H1 (cell line): ENCODE results near the gene PHKG2. TPM values are rescaled to one million over a fixed set of nuclear protein-coding genes. Genes with fewer than 3 reads are reported as not detected.
A peak's percentile ranks its signal among the peaks of the same experiment; 100 is the strongest.

ENCODE experiments used
- CTCF ChIA-PET: fragments of 300-600 bp; sonication (Branson Sonifier 250); formaldehyde crosslinking; loops from one replicate; lab custom pipeline; 2021; ENCODE audit not compliant: partially characterized antibody; lab: Charles Lee
- POLR2A ChIA-PET: fragments of 300-600 bp; sonication (Branson Sonifier 250); formaldehyde crosslinking; loops from one replicate; lab custom pipeline; 2021; ENCODE audit warnings: inconsistent platforms; ENCODE audit not compliant: partially characterized antibody; lab: Charles Lee
- DNase-seq, 2 experiments: peaks; one replicate each; pipeline versions ENCODE4 v3.0.0 to v3.0.0-alpha.2; 2010 to 2022; ENCODE audit warnings: low spot score in 2 of 2, low read depth in 1 of 2, mixed read lengths in 1 of 2
- FAIRE-seq: peaks from 2 replicates; lab custom pipeline; 2011; peaks lifted over from hg19 to GRCh38; lab: Jason Lieb, UNC
- H2AFZ ChIP-seq: 2 replicates; pipeline ENCODE4 v1.8.1; 2012; ENCODE audit warnings: low read length, inconsistent platforms
- H2AK5ac ChIP-seq: 2 replicates; pipeline ENCODE4 v1.6.1; 2013; ENCODE audit warnings: low read depth, low read length
- H2BK120ac ChIP-seq: replicated peaks from 2 replicates; pipeline ENCODE3; 2013; ENCODE audit warnings: low read depth, low read length, inconsistent platforms
- H2BK12ac ChIP-seq: 2 replicates; pipeline ENCODE4 v1.6.1; 2013; ENCODE audit warnings: low read depth, low read length
- H2BK15ac ChIP-seq: 2 replicates; pipeline ENCODE4 v1.6.1; 2013; ENCODE audit warnings: low read length
- H2BK20ac ChIP-seq: 2 replicates; pipeline ENCODE4 v1.6.1; 2013; ENCODE audit warnings: low read length
- H2BK5ac ChIP-seq: 2 replicates; pipeline ENCODE4 v1.6.1; 2013; ENCODE audit warnings: low read depth, low read length
- H3K14ac ChIP-seq: 2 replicates; pipeline ENCODE4 v1.6.1; 2013; ENCODE audit warnings: inconsistent platforms; ENCODE audit not compliant: insufficient read length
- H3K18ac ChIP-seq: 2 replicates; pipeline ENCODE4 v1.6.1; 2013; ENCODE audit warnings: low read length; ENCODE audit errors: extremely low read depth
- H3K23ac ChIP-seq: 2 replicates; pipeline ENCODE4 v1.6.1; 2013; ENCODE audit warnings: inconsistent platforms; ENCODE audit not compliant: insufficient read length
- H3K23me2 ChIP-seq: 2 replicates; pipeline ENCODE4 v1.6.1; 2013; ENCODE audit warnings: low read depth, low read length
- H3K27ac ChIP-seq: 2 replicates; pipeline ENCODE4 v1.6.1; 2011; ENCODE audit warnings: low read depth, low read length, inconsistent platforms
- H3K27me3 ChIP-seq, 4 experiments: replicated peaks in 1 of 4; 1 replicate in 1 of 4; 2 replicates in 3 of 4; pipeline versions ENCODE4 v1.6.1 to v1.8.1; 2011 to 2013; ENCODE audit warnings: low read length in 3 of 4, mild to moderate bottlenecking in 3 of 4, inconsistent platforms in 2 of 4, mixed read lengths in 2 of 4, moderate library complexity in 1 of 4; ENCODE audit not compliant: control insufficient read depth in 3 of 4, insufficient read depth in 3 of 4; ENCODE audit errors: extremely low read depth in 1 of 4
- H3K36me3 ChIP-seq, 4 experiments: 2 replicates each; pipeline versions ENCODE4 v1.6.1 to v1.8.1; 2011 to 2013; ENCODE audit warnings: mild to moderate bottlenecking in 4 of 4, low read length in 3 of 4, moderate library complexity in 2 of 4, control low read depth in 1 of 4, inconsistent platforms in 1 of 4; ENCODE audit not compliant: insufficient read depth in 4 of 4, control insufficient read depth in 2 of 4
- H3K4ac ChIP-seq: replicated peaks from 2 replicates; pipeline ENCODE3; 2013; ENCODE audit warnings: low read length, low read depth, mixed read lengths, inconsistent platforms; ENCODE audit not compliant: insufficient read length
- H3K4me1 ChIP-seq, 4 experiments: replicated peaks in 1 of 4; 1 replicate in 1 of 4; 2 replicates in 3 of 4; pipeline versions ENCODE4 v1.6.1 to v1.8.1; 2011 to 2013; ENCODE audit warnings: low read length in 3 of 4, inconsistent platforms in 2 of 4, mixed read lengths in 1 of 4; ENCODE audit not compliant: insufficient read depth in 4 of 4, control insufficient read depth in 3 of 4
- H3K4me2 ChIP-seq, 2 experiments: 2 replicates each; pipeline versions ENCODE4 v1.6.1 to v1.8.1; 2011 to 2013; ENCODE audit warnings: low read depth in 2 of 2, low read length in 2 of 2, control low read depth in 1 of 2, inconsistent platforms in 1 of 2, mild to moderate bottlenecking in 1 of 2; ENCODE audit not compliant: insufficient read depth in 1 of 2
- H3K4me3 ChIP-seq, 4 experiments: fragments of 200-600, 300-600 bp in 1 of 4; sonication (generic), shearing (Covaris generic), sonication (Bioruptor Twin) in 1 of 4; 2 replicates each; pipeline versions ENCODE4 v1.5.1 to v1.8.1; 2011 to 2016; ENCODE audit warnings: low read length in 4 of 4, low read depth in 3 of 4, control low read depth in 2 of 4, inconsistent platforms in 2 of 4, mild to moderate bottlenecking in 2 of 4, mixed read lengths in 1 of 4, moderate library complexity in 1 of 4; ENCODE audit not compliant: insufficient read depth in 2 of 4; ENCODE audit errors: extremely low read depth in 1 of 4
- H3K56ac ChIP-seq: replicated peaks from 2 replicates; pipeline ENCODE3; 2013; ENCODE audit warnings: low read depth, mild to moderate bottlenecking, mixed read lengths, low read length, inconsistent platforms; ENCODE audit not compliant: insufficient read length
- H3K79me1 ChIP-seq: 2 replicates; pipeline ENCODE4 v1.6.1; 2013; ENCODE audit warnings: low read depth, low read length, control low read depth
- H3K79me2 ChIP-seq, 2 experiments: 2 replicates each; pipeline versions ENCODE4 v1.6.1 to v1.8.1; 2012 to 2013; ENCODE audit warnings: low read length in 2 of 2, mild to moderate bottlenecking in 2 of 2, inconsistent platforms in 1 of 2; ENCODE audit not compliant: insufficient read depth in 2 of 2, control insufficient read depth in 1 of 2
- H3K9ac ChIP-seq, 4 experiments: replicated peaks in 1 of 4; 1 replicate in 1 of 4; 2 replicates in 3 of 4; pipeline versions ENCODE4 v1.6.1 to v1.8.1; 2011 to 2013; ENCODE audit warnings: low read depth in 3 of 4, low read length in 3 of 4, control low read depth in 2 of 4, mild to moderate bottlenecking in 2 of 4, moderate library complexity in 2 of 4, inconsistent platforms in 1 of 4; ENCODE audit errors: extremely low read depth in 1 of 4
- H3K9me3 ChIP-seq, 2 experiments: 2 replicates each; pipeline versions ENCODE4 v1.6.1 to v1.8.1; 2012 to 2013; ENCODE audit warnings: mild to moderate bottlenecking in 2 of 2, moderate library complexity in 2 of 2, control low read depth in 1 of 2, inconsistent platforms in 1 of 2, low read depth in 1 of 2, low read length in 1 of 2, mixed read lengths in 1 of 2; ENCODE audit not compliant: insufficient read depth in 2 of 2
- H4K20me1 ChIP-seq, 2 experiments: replicated peaks in 1 of 2; 2 replicates each; pipeline versions ENCODE3 to v1.8.1; 2011 to 2013; ENCODE audit warnings: inconsistent platforms in 2 of 2, low read length in 2 of 2, mild to moderate bottlenecking in 1 of 2; ENCODE audit not compliant: insufficient read depth in 2 of 2, control insufficient read depth in 1 of 2
- H4K5ac ChIP-seq: 2 replicates; pipeline ENCODE4 v1.6.1; 2013; ENCODE audit warnings: low read length, low read depth, mixed read lengths, inconsistent platforms; ENCODE audit not compliant: insufficient read length
- H4K8ac ChIP-seq: 2 replicates; pipeline ENCODE4 v1.8.0; 2013; ENCODE audit warnings: mild to moderate bottlenecking, moderate library complexity, low read length, inconsistent platforms; ENCODE audit not compliant: insufficient read depth; ENCODE audit errors: extremely low read depth
- H4K91ac ChIP-seq: replicated peaks from 2 replicates; pipeline ENCODE3; 2013; ENCODE audit warnings: low read length, mixed read lengths, inconsistent platforms; ENCODE audit not compliant: insufficient read length
- CHD2 ChIP-seq: IDR thresholded peaks from 2 replicates; pipeline ENCODE4 v1.6.1; 2012; ENCODE audit warnings: low read length, improper control_type of control experiment
- CTBP2 ChIP-seq: IDR thresholded peaks from 2 replicates; pipeline ENCODE4 v1.7.0; 2011; ENCODE audit warnings: borderline replicate concordance, mild to moderate bottlenecking, moderate library complexity, mixed read lengths, low read length; ENCODE audit not compliant: insufficient read depth, insufficient read length
- EGR1 ChIP-seq: IDR thresholded peaks from 2 replicates; pipeline ENCODE4 v1.6.1; 2011; ENCODE audit warnings: low read depth, low read length, borderline replicate concordance
- FOSL1 ChIP-seq: IDR thresholded peaks from 2 replicates; pipeline ENCODE4 v1.6.1; 2011; ENCODE audit warnings: mild to moderate bottlenecking, low read depth, low read length, moderate library complexity; ENCODE audit not compliant: insufficient read depth
- KDM5A ChIP-seq: fragments of 200-600 bp; IDR thresholded peaks from 2 replicates; pipeline ENCODE4 v1.7.1; 2012; ENCODE audit warnings: mild to moderate bottlenecking, low read length, inconsistent platforms, mixed read lengths
- SP2 ChIP-seq: IDR thresholded peaks from 2 replicates; pipeline ENCODE4 v1.6.1; 2012; ENCODE audit warnings: mild to moderate bottlenecking, low read length, inconsistent platforms
- TAF1 ChIP-seq: IDR thresholded peaks from 2 replicates; pipeline ENCODE4 v1.6.1; 2011; ENCODE audit warnings: mild to moderate bottlenecking, low read depth, low read length
- WGBS, 2 experiments: shearing (Covaris generic) in 1 of 2; methylation state at CpG; one replicate each; pipeline versions ENCODE4 v1.1.6 to v1.1.7; 2013 to 2015; ENCODE audit warnings: low lambda C conversion rate in 2 of 2, mixed read lengths in 2 of 2, inconsistent platforms in 1 of 2, low coverage in 1 of 2, missing lambda C conversion rate in 1 of 2; ENCODE audit not compliant: insufficient replicate concordance in 2 of 2, insufficient coverage in 1 of 2, insufficient read length in 1 of 2; ENCODE audit errors: extremely low coverage in 1 of 2, missing lambda C conversion rate in 1 of 2; 5-methylcytosine and 5-hydroxymethylcytosine counted together
- polyA plus RNA-seq, 7 experiments: library from polyadenylated mRNA; depleted of rRNA in 3 of 7; stranded (reverse) in 5 of 7; unstranded in 2 of 7; fragments of >200 nt in 5 of 7; fragments of 200-250 nt in 2 of 7; gene quantifications; 1 replicate in 5 of 7; 2 replicates in 1 of 7; 4 replicates in 1 of 7; pipeline versions ENCODE4 v1.2.1 to v1.2.3, GENCODE V29; 2011 to 2013; ENCODE audit warnings: missing spikeins in 2 of 7, mixed read lengths in 2 of 7
- total RNA-seq: library from RNA; stranded (reverse); fragmentation: NEBNext Ultra II Directional; extraction: Animal tissue kit (Norgen Biotek cat#: 25700); gene quantifications from 2 replicates; pipeline ENCODE4 v1.2.1, GENCODE V29; 2021

Gene PHKG2
- total and polyA plus RNA-seq, 2 of the 8 experiments (the other 6 are each of a cell fraction or from before 2014, with no cell fraction given), result 36.0 to 53.4 TPM

GRCh38 chr16:30775131-30775391, 26.8 kb downstream of the PHKG2 start:
- ChIA-PET CTCF (interaction anchor here (0.8 to 1.4 kb wide), 3 partner anchors 12 to 127 kb away, joined by 3 to 4 read pairs (median 3); no protein-coding TSS in a partner anchor), POLR2A (interaction anchor here (0.8 to 6.5 kb wide), 31 partner anchors 8 to 179 kb away, joined by 3 to 63 read pairs (median 5); partner anchors contain the start of genes CFAP119, CTF1, FBXL19 and PHKG2)
- H4K20me1 ChIP-seq, result peaks cover 4 to 38% of the 10 kb centered on the region in 2 experiments
- H3K9me3 ChIP-seq, result no peaks in the 10 kb centered on the region
- no peak overlapping the region; the same call in 1 of the 2 replicates for H2BK5ac ChIP-seq
- no peak overlapping the region for H2BK20ac ChIP-seq
- no peak overlapping the region for H3K14ac ChIP-seq
- no peak overlapping the region for H3K27ac ChIP-seq
- H3K79me1 ChIP-seq, result no peaks in the 10 kb centered on the region; the same call in 1 of the 2 replicates
- no peak overlapping the region for H2AK5ac ChIP-seq
- peak overlapping the region; percentile 63 to 92 for H3K4me2 ChIP-seq
- no peak overlapping the region for H2AFZ ChIP-seq
- no peak overlapping the region for H2BK15ac ChIP-seq
- H2BK120ac ChIP-seq, result no peak overlapping the region
- peak overlapping the region; percentile 67 to 84 (median 76); a peak in 7 of 8 replicates for H3K4me3 ChIP-seq
- FAIRE-seq, result no peak
- H3K4ac ChIP-seq, result peak overlapping the region; percentile 32
- no peak overlapping the region for H3K23ac ChIP-seq
- H3K56ac ChIP-seq, result no peak overlapping the region
- TF ChIP-seq EGR1 (no peak), CTBP2 (no peak), SP2 (no peak), KDM5A (no peak), CHD2 (no peak), TAF1 (no peak), FOSL1 (no peak)
- H4K91ac ChIP-seq, result no peak overlapping the region
- H3K27me3 ChIP-seq, result no peaks in the 10 kb centered on the region
- no peak overlapping the region for H4K5ac ChIP-seq
- H2BK12ac ChIP-seq, result no peak overlapping the region
- peak overlapping the region; percentile 95; the same call in 1 of the 2 replicates for H4K8ac ChIP-seq
- H3K18ac ChIP-seq, result no peak overlapping the region
- DNase-seq, result no peak
- 24% methylated on average over 13 of the region's 15 CpGs; no CpG with 5 or more reads in 1 of the 2 experiments for WGBS, 2 experiments
- H3K79me2 ChIP-seq, result no peaks in the 10 kb centered on the region
- H3K4me1 ChIP-seq, result peaks cover 0 to 11% (median 5%) of the 10 kb centered on the region in 4 experiments; a peak in 5 of 7 replicates
- H3K23me2 ChIP-seq, result peaks cover 4% of the 10 kb centered on the region; the same call in 1 of the 2 replicates
- peaks cover 15 to 35% (median 29%) of the 10 kb centered on the region in 4 experiments for H3K36me3 ChIP-seq
- H3K9ac ChIP-seq, result peak overlapping the region in 2 of 4 experiments; percentile 40 to 93; a peak in 2 of 7 replicates
